ENCODE measurements around the gene ABCF3. TPM values are rescaled to one million over a fixed set of nuclear protein-coding genes. Genes with fewer than 3 reads are reported as not detected.

ABCF3 gene
- total and polyA plus RNA-seq, 4 donors, result 28.1 to 59.2 (median 33.7) TPM

DNA sequence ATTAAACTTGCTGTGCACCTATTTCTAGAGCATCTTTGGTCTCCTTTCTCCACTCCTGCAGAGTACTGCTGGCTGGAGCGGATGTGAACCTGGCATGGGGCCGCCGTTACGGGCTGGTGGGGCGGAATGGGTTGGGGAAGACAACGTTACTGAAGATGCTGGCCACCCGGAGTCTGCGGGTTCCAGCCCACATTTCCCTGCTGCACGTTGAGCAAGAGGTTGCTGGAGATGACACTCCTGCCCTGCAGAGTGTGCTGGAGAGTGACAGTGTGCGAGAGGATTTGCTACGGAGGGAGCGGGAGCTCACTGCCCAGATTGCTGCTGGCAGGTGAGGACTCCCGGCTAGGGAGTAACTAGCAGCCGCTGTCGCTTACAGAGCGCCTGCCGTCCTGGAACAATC, 2.1 kb downstream of the ABCF3 start (continued):
- TF ChIP-seq RAD21 (IDR thresholded peaks at IDR 0.05) (no peak), YY1 (IDR thresholded peaks at IDR 0.05) (no peak)

DNA sequence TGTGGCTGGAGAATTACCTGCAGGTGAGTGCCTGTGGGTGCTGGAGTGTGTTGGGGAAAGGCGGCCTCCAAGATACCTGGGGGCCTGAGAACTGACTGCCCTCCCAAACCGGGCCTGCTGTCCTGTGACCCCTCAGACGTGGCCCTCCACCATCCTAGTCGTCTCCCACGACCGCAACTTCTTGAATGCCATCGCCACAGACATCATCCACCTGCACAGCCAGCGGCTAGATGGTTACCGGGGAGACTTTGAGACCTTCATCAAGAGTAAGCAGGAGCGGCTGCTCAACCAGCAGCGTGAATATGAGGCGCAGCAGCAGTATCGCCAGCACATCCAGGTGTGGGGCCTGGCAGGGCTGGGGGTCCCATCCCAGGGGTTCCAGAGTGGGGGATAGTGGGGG, 3.4 kb downstream of the ABCF3 start:
- TF ChIP-seq RXRA (IDR thresholded peaks at IDR 0.05) (no peak), NR2F2 (IDR thresholded peaks at IDR 0.05) (no peak), GABPA (IDR thresholded peaks at IDR 0.05 in 1 of 2, conservative IDR thresholded peaks at IDR 0.05 in 1 of 2) (no peak), FOXA1 (IDR thresholded peaks at IDR 0.05) (no peak), RAD21 (IDR thresholded peaks at IDR 0.05) (no peak), HNF4G (IDR thresholded peaks at IDR 0.05) (no peak), JUND (IDR thresholded peaks at IDR 0.05) (no peak), YY1 (IDR thresholded peaks at IDR 0.05) (no peak), FOXA2 (IDR thresholded peaks at IDR 0.05) (no peak), HNF4A (conservative IDR thresholded peaks at IDR 0.05) (no peak)
- TF ChIP-seq, protein P1, sequence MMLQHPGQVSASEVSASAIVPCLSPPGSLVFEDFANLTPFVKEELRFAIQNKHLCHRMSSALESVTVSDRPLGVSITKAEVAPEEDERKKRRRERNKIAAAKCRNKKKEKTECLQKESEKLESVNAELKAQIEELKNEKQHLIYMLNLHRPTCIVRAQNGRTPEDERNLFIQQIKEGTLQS (IDR thresholded peaks at IDR 0.05), result no peak
- TF ChIP-seq, protein P2, sequence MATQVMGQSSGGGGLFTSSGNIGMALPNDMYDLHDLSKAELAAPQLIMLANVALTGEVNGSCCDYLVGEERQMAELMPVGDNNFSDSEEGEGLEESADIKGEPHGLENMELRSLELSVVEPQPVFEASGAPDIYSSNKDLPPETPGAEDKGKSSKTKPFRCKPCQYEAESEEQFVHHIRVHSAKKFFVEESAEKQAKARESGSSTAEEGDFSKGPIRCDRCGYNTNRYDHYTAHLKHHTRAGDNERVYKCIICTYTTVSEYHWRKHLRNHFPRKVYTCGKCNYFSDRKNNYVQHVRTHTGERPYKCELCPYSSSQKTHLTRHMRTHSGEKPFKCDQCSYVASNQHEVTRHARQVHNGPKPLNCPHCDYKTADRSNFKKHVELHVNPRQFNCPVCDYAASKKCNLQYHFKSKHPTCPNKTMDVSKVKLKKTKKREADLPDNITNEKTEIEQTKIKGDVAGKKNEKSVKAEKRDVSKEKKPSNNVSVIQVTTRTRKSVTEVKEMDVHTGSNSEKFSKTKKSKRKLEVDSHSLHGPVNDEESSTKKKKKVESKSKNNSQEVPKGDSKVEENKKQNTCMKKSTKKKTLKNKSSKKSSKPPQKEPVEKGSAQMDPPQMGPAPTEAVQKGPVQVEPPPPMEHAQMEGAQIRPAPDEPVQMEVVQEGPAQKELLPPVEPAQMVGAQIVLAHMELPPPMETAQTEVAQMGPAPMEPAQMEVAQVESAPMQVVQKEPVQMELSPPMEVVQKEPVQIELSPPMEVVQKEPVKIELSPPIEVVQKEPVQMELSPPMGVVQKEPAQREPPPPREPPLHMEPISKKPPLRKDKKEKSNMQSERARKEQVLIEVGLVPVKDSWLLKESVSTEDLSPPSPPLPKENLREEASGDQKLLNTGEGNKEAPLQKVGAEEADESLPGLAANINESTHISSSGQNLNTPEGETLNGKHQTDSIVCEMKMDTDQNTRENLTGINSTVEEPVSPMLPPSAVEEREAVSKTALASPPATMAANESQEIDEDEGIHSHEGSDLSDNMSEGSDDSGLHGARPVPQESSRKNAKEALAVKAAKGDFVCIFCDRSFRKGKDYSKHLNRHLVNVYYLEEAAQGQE (IDR thresholded peaks at IDR 0.05), result no peak
- TF ChIP-seq, protein P3, sequence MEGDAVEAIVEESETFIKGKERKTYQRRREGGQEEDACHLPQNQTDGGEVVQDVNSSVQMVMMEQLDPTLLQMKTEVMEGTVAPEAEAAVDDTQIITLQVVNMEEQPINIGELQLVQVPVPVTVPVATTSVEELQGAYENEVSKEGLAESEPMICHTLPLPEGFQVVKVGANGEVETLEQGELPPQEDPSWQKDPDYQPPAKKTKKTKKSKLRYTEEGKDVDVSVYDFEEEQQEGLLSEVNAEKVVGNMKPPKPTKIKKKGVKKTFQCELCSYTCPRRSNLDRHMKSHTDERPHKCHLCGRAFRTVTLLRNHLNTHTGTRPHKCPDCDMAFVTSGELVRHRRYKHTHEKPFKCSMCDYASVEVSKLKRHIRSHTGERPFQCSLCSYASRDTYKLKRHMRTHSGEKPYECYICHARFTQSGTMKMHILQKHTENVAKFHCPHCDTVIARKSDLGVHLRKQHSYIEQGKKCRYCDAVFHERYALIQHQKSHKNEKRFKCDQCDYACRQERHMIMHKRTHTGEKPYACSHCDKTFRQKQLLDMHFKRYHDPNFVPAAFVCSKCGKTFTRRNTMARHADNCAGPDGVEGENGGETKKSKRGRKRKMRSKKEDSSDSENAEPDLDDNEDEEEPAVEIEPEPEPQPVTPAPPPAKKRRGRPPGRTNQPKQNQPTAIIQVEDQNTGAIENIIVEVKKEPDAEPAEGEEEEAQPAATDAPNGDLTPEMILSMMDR (IDR thresholded peaks at IDR 0.05; ENCODE audit: low read depth, low read length, missing input control), result no peak
- no peaks in the 10 kb centered on the region for H3K9me3 ChIP-seq (ENCODE audit: control insufficient read depth in 4 of 4, low read length in 3 of 4)
- H3K27me3 ChIP-seq (ENCODE audit: control insufficient read depth in 4 of 4, insufficient read depth in 4 of 4, low read length in 3 of 4), result no peaks in the 10 kb centered on the region
- no peak overlapping the region for H3K4me3 ChIP-seq (ENCODE audit: low read depth in 1 of 3, low read length in 3 of 3)
- WGBS, result 95% methylated on average over 13 of the region's 13 CpGs
- H3K9ac ChIP-seq (ENCODE audit: low read depth in 1 of 2, low read length in 2 of 2), result no peak overlapping the region
- DNase-seq (ENCODE audit: low spot score), result no peak
- peaks cover 2 to 25% (median 21%) of the 10 kb centered on the region in 4 donors for H3K4me1 ChIP-seq (ENCODE audit: control insufficient read depth in 4 of 4, insufficient read depth in 4 of 4, low read length in 3 of 4)
- H3K36me3 ChIP-seq (ENCODE audit: control insufficient read depth in 4 of 4, insufficient read depth in 3 of 4, low read depth in 1 of 4, low read length in 3 of 4), result peaks cover 30 to 63% (median 60%) of the 10 kb centered on the region in 4 donors
- H3K27ac ChIP-seq (ENCODE audit: low read depth in 1 of 2, low read length in 2 of 2), result no peak overlapping the region

DNA sequence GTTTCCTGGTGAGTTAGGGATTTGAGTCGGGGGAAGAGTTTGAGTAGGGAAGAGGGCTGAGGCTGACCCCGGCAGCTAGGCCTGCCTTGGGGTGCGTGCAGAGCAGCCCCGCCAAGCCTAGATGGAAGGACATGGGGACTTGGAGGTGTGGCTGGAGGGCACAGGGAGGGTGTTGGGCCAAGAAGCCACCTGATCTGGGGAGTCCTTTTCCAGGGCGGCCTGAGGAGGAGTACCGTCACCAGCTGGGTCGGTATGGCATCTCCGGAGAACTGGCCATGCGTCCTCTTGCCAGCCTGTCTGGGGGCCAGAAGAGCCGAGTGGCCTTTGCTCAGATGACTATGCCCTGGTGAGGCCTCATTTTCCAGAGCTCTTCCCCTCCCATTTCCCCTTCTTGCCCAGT, 6.9 kb downstream of the ABCF3 start:
- TF ChIP-seq FOXA2 (IDR thresholded peaks at IDR 0.05) (no peak), EGR1 (IDR thresholded peaks at IDR 0.05; ENCODE audit: low read depth in 2 of 2) (no peak), GABPA (IDR thresholded peaks at IDR 0.05 in 1 of 2, conservative IDR thresholded peaks at IDR 0.05 in 1 of 2) (no peak), TAF1 (conservative IDR thresholded peaks at IDR 0.05) (no peak), NR2F2 (IDR thresholded peaks at IDR 0.05) (no peak), YY1 (IDR thresholded peaks at IDR 0.05) (no peak), FOXA1 (IDR thresholded peaks at IDR 0.05) (no peak), RAD21 (IDR thresholded peaks at IDR 0.05) (no peak), SP1 (IDR thresholded peaks at IDR 0.05) (no peak), RXRA (IDR thresholded peaks at IDR 0.05) (no peak), JUND (IDR thresholded peaks at IDR 0.05) (no peak), HNF4A (conservative IDR thresholded peaks at IDR 0.05) (no peak)
- TF ChIP-seq, protein P3 (IDR thresholded peaks at IDR 0.05; ENCODE audit: low read depth, low read length, missing input control), result no peak
- TF ChIP-seq, protein P4, sequence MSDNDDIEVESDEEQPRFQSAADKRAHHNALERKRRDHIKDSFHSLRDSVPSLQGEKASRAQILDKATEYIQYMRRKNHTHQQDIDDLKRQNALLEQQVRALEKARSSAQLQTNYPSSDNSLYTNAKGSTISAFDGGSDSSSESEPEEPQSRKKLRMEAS (IDR thresholded peaks at IDR 0.05), result no peak
- TF ChIP-seq, protein P2 (IDR thresholded peaks at IDR 0.05), result no peak
- H3K4me3 ChIP-seq (ENCODE audit: low read depth in 1 of 3, low read length in 3 of 3), result no peak overlapping the region
- H3K27ac ChIP-seq (ENCODE audit: low read depth in 1 of 2, low read length in 2 of 2), result no peak overlapping the region
- peaks cover 0 to 8% (median under 1%) of the 10 kb centered on the region in 4 donors for H3K4me1 ChIP-seq (ENCODE audit: control insufficient read depth in 4 of 4, insufficient read depth in 4 of 4, low read length in 3 of 4)
- H3K27me3 ChIP-seq (ENCODE audit: control insufficient read depth in 4 of 4, insufficient read depth in 4 of 4, low read length in 3 of 4), result no peaks in the 10 kb centered on the region
- H3K36me3 ChIP-seq (ENCODE audit: control insufficient read depth in 4 of 4, insufficient read depth in 3 of 4, low read depth in 1 of 4, low read length in 3 of 4), result peaks cover 28 to 77% (median 64%) of the 10 kb centered on the region in 4 donors
- H3K9ac ChIP-seq (ENCODE audit: low read depth in 1 of 2, low read length in 2 of 2), result no peak overlapping the region
- H3K9me3 ChIP-seq (ENCODE audit: control insufficient read depth in 4 of 4, low read length in 3 of 4), result no peaks in the 10 kb centered on the region
- DNase-seq (ENCODE audit: low spot score), result no peak
- 95% methylated on average over 10 of the region's 10 CpGs for WGBS
